Measurements from ENCODE around the gene ADGRL1.

The ADGRL1 gene

GRCh38 chr19:14177496-14178074 is 28.4 kb downstream of the ADGRL1 start:
- no peak for TF ChIP-seq CTCF (IDR thresholded peaks at IDR 0.05; ENCODE audit: low read depth, low read length)
- no peak overlapping the region for H3K4me3 ChIP-seq (ENCODE audit: low read depth, low read length)
- DNase-seq (ENCODE audit: low read depth, low spot score): no peak
- in situ Hi-C loops (cut with HindIII; ENCODE audit: low sequenced_read_pairs): no loop called here

- no peak for TF ChIP-seq CTCF (IDR thresholded peaks at IDR 0.05; ENCODE audit: low read depth, low read length)
Observed at GRCh38 chr19:14175351-14175792, 30.6 kb downstream of the ADGRL1 start.

GRCh38 chr19:14174883-14175282 is 31.1 kb downstream of the ADGRL1 start:
- TF ChIP-seq CTCF (IDR thresholded peaks at IDR 0.05; ENCODE audit: low read depth, low read length): no peak
- H3K4me3 ChIP-seq (ENCODE audit: low read depth, low read length): no peak overlapping the region
- no peak for DNase-seq (ENCODE audit: low read depth, low spot score)
- in situ Hi-C loops (cut with HindIII; ENCODE audit: low sequenced_read_pairs): no loop called here

More at GRCh38 chr19:14175351-14175792, 30.6 kb downstream of the ADGRL1 start:
- no peak for DNase-seq (ENCODE audit: low read depth, low spot score)
- H3K4me3 ChIP-seq (ENCODE audit: low read depth, low read length): no peak overlapping the region
- in situ Hi-C loops (cut with HindIII; ENCODE audit: low sequenced_read_pairs): no loop called here

- no peak overlapping the region for H3K4me3 ChIP-seq (ENCODE audit: low read depth, low read length)
- TF ChIP-seq CTCF (IDR thresholded peaks at IDR 0.05; ENCODE audit: low read depth, low read length): no peak
- in situ Hi-C loops (cut with HindIII; ENCODE audit: low sequenced_read_pairs): no loop called here
- DNase-seq (ENCODE audit: low read depth, low spot score): no peak
Observed at GRCh38 chr19:14168993-14169392, 37.0 kb downstream of the ADGRL1 start.

GRCh38 chr19:14168259-14168972 is 37.6 kb downstream of the ADGRL1 start:
- in situ Hi-C loops (cut with HindIII; ENCODE audit: low sequenced_read_pairs): no loop called here
- no peak for TF ChIP-seq CTCF (IDR thresholded peaks at IDR 0.05; ENCODE audit: low read depth, low read length)
- no peak for DNase-seq (ENCODE audit: low read depth, low spot score)
- H3K4me3 ChIP-seq (ENCODE audit: low read depth, low read length): no peak overlapping the region

- no peak overlapping the region for H3K4me3 ChIP-seq (ENCODE audit: low read depth, low read length)
- DNase-seq (ENCODE audit: low read depth, low spot score): no peak
- in situ Hi-C loops (cut with HindIII; ENCODE audit: low sequenced_read_pairs): no loop called here
- TF ChIP-seq CTCF (IDR thresholded peaks at IDR 0.05; ENCODE audit: low read depth, low read length): no peak
Observed at GRCh38 chr19:14167576-14168138, 38.3 kb downstream of the ADGRL1 start.
